ENCODE results near the gene CDH7. TPM values are rescaled to one million over a fixed set of nuclear protein-coding genes. Genes with fewer than 3 reads are reported as not detected.

The CDH7 gene
- total RNA-seq: not detected in 2 replicates

GRCh38 chr18:65750389-65751154, at the start of gene CDH7:
Gene CDH7, plus strand, starts transcription at chr18:65751012. Its CDS starts 11,831 bp downstream, at chr18:65762843.

